Osteocyte (in vitro differentiated cells): ENCODE data around the gene RASAL2. TPM values are rescaled to one million over a fixed set of nuclear protein-coding genes. Genes with fewer than 3 reads are reported as not detected.

ENCODE experiments used
- DNase-seq: peaks from one replicate; pipeline ENCODE4 v3.0.0; 2021; ENCODE audit warnings: mixed read lengths; ENCODE audit not compliant: unreplicated experiment; ENCODE audit errors: extremely low spot score
- H3K27ac Mint-ChIP-seq: one replicate; pipeline ENCODE4 v1.8.0; 2021; ENCODE audit warnings: mild to moderate bottlenecking, mixed read lengths; ENCODE audit not compliant: unreplicated experiment
- H3K27me3 Mint-ChIP-seq: one replicate; pipeline ENCODE4 v1.8.0; 2021; ENCODE audit warnings: mixed read lengths; ENCODE audit not compliant: unreplicated experiment
- H3K36me3 Mint-ChIP-seq: one replicate; pipeline ENCODE4 v1.8.0; 2021; ENCODE audit warnings: mixed read lengths; ENCODE audit not compliant: unreplicated experiment
- H3K4me1 Mint-ChIP-seq: one replicate; pipeline ENCODE4 v1.8.0; 2021; ENCODE audit warnings: mixed read lengths; ENCODE audit not compliant: unreplicated experiment
- H3K4me3 Mint-ChIP-seq: one replicate; pipeline ENCODE4 v1.8.0; 2021; ENCODE audit warnings: mild to moderate bottlenecking, moderate library complexity, mixed read lengths; ENCODE audit not compliant: unreplicated experiment
- H3K9me3 Mint-ChIP-seq: one replicate; pipeline ENCODE4 v1.8.0; 2021; ENCODE audit warnings: mixed read lengths; ENCODE audit not compliant: unreplicated experiment
- total RNA-seq: library from RNA; stranded (reverse); gene quantifications from 2 replicates; pipeline ENCODE4 v1.2.1, GENCODE V29; 2021
- TF ChIP-seq, protein P1 (sequence below): fragments of 200-600 bp; sonication (generic); IDR thresholded peaks from 2 replicates; pipeline ENCODE4 v1.5.0; 2021; ENCODE audit warnings: antibody characterized with exemption, mild to moderate bottlenecking, moderate library complexity

Gene RASAL2
- total RNA-seq, 1 donor from 2014 or later: 34.2 TPM

DNA sequence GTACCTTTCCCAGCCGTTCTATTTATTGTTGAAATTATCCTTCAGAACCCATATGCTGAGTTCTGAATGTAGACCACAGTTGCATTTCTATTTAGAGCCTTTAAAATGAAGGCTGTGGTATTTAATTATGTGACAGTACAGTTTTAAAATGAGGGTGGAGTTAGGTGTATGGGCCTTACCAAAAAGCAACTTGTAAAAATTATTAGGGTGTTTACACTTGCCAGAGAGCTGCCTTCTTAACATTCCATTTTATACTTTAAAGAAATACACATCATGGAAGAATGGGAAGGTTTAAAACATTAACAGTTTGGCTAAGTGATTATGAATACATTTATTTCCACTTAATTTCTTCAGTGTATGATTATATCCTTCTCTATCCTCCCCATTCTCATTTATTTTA, 75.7 kb downstream of the RASAL2 start:
- H3K4me3 Mint-ChIP-seq: no peak overlapping the region
- H3K27ac Mint-ChIP-seq: no peak overlapping the region
- no peaks in the 10 kb centered on the region for H3K27me3 Mint-ChIP-seq
- TF ChIP-seq, protein P1, sequence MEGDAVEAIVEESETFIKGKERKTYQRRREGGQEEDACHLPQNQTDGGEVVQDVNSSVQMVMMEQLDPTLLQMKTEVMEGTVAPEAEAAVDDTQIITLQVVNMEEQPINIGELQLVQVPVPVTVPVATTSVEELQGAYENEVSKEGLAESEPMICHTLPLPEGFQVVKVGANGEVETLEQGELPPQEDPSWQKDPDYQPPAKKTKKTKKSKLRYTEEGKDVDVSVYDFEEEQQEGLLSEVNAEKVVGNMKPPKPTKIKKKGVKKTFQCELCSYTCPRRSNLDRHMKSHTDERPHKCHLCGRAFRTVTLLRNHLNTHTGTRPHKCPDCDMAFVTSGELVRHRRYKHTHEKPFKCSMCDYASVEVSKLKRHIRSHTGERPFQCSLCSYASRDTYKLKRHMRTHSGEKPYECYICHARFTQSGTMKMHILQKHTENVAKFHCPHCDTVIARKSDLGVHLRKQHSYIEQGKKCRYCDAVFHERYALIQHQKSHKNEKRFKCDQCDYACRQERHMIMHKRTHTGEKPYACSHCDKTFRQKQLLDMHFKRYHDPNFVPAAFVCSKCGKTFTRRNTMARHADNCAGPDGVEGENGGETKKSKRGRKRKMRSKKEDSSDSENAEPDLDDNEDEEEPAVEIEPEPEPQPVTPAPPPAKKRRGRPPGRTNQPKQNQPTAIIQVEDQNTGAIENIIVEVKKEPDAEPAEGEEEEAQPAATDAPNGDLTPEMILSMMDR: no peak
- peaks cover 40% of the 10 kb centered on the region for H3K4me1 Mint-ChIP-seq
- H3K9me3 Mint-ChIP-seq: no peaks in the 10 kb centered on the region
- no peak for DNase-seq
- no peaks in the 10 kb centered on the region for H3K36me3 Mint-ChIP-seq

- Mint-ChIP-seq H3K9me3 (peaks cover 4% of the 10 kb centered on the region), H3K4me1 (peaks cover 30% of the 10 kb centered on the region), H3K36me3 (no peaks in the 10 kb centered on the region), H3K4me3 (no peak overlapping the region), H3K27me3 (no peaks in the 10 kb centered on the region), H3K27ac (peak overlapping the region; percentile 25)
- TF ChIP-seq, protein P1: no peak
- DNase-seq: no peak
Measured at GRCh38 chr1:178172939-178173338, 79.0 kb downstream of the RASAL2 start.

DNA sequence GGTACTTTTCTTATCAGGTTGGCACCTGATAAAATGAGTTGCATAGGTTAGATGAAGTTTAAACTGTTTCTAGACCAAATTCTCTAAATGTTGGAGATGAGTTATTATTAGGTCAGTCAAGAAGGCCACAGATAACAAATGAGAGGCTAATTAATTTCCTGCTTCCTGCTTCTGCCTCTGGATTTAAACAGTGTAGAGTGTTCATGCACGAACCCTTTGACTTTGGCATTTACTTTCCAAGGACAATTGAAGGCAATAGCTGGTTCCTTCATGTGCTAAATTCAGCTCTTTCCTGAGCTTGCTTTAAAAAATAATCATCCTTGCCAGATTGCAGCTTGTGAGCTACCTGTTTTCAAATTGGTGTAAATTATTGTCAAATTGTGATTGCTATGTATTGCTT, 80.6 kb downstream of the RASAL2 start:
- TF ChIP-seq, protein P1: no peak
- peaks cover 4% of the 10 kb centered on the region for H3K9me3 Mint-ChIP-seq

DNA sequence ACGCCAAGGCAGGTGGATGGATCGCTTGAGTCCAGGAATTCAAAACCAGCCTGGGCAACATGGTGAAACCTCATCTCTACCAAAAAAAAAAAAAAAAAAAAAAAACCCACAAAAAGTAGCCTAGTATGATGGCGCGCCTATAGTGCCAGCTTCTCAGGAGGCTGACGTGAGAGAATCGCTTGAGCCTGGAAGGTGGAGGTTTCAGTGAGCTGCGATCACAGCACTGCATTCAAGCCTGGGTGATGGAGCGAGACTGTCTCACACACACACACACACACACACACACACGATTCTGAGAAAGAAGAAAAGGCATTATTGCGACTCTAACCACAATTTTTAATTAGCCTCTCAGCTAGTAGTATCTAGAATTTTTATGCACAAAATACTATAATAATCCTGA, 86.5 kb downstream of the RASAL2 start:
- peaks cover 8% of the 10 kb centered on the region for H3K9me3 Mint-ChIP-seq
- H3K27ac Mint-ChIP-seq: no peak overlapping the region
- TF ChIP-seq, protein P1: no peak
- no peaks in the 10 kb centered on the region for H3K36me3 Mint-ChIP-seq
- peaks cover 19% of the 10 kb centered on the region for H3K4me1 Mint-ChIP-seq
- no peaks in the 10 kb centered on the region for H3K27me3 Mint-ChIP-seq
- no peak overlapping the region for H3K4me3 Mint-ChIP-seq
- no peak for DNase-seq

More for the DNA sequence above, 80.6 kb downstream of the RASAL2 start:
- no peak for DNase-seq
- Mint-ChIP-seq H3K27ac (no peak overlapping the region), H3K36me3 (no peaks in the 10 kb centered on the region), H3K4me1 (peaks cover 14% of the 10 kb centered on the region), H3K27me3 (no peaks in the 10 kb centered on the region), H3K4me3 (no peak overlapping the region)

- Mint-ChIP-seq H3K4me3 (no peak overlapping the region), H3K27me3 (no peaks in the 10 kb centered on the region), H3K4me1 (peaks cover 30% of the 10 kb centered on the region), H3K36me3 (peaks cover 2% of the 10 kb centered on the region), H3K27ac (no peak overlapping the region), H3K9me3 (peaks cover 13% of the 10 kb centered on the region)
- DNase-seq: no peak
- TF ChIP-seq, protein P1: no peak
Measured at GRCh38 chr1:178183796-178184195, 89.9 kb downstream of the RASAL2 start.
